GM12872 (cell line): ENCODE results near the gene BET1L.
A peak's percentile ranks its signal among the peaks of the same experiment; 100 is the strongest.

Experiments
- CTCF ChIP-seq: IDR thresholded peaks from 3 replicates; pipeline ENCODE4 v1.5.1; 2011; ENCODE audit warnings: low read depth, mild to moderate bottlenecking, low read length, moderate library complexity; ENCODE audit not compliant: insufficient read depth

The BET1L gene

GRCh38 chr11:250740-251299, 43.6 kb upstream of the BET1L start:
- TF ChIP-seq CTCF = peak; percentile 86

DNA sequence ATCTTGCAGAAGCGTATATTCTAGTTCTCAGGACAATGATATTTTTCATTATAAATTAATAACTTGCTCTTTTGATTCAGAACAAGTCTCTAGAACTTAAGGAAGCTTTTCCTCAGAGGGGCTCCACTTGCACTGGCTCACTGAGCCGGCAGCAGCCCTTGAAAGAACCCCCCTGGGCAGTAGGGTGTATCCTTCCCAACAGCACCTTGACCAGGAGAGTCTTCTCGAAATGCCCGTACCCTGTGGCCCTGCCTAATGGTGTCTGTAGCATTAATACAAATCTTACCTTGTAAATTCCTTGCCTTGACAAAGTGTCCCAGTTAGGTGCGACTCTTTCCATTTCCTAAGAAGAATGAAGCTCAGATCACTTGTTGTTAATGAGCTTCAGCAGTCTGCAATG, 43.1 kb upstream of the BET1L start:
- no peak for TF ChIP-seq CTCF

DNA sequence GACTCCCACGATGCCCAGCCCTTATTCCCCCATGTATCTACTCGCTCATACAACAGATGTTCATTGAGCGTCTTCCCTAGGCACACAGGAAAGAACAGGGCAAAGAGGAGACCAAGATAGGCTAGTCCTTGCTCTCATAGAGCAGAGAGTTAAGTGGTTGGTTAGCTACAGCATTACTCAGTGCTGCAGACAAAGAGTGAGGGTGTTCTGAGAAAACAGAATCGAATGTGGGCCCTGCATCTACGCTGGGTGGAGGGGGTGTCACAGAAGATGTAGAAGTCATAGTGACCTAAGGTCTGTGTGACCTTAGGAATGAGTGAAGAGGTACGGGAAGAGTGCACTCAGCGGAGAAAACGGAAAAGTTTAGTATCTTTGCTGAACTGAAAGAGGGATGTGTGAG, 41.9 kb upstream of the BET1L start:
- TF ChIP-seq CTCF = no peak

DNA sequence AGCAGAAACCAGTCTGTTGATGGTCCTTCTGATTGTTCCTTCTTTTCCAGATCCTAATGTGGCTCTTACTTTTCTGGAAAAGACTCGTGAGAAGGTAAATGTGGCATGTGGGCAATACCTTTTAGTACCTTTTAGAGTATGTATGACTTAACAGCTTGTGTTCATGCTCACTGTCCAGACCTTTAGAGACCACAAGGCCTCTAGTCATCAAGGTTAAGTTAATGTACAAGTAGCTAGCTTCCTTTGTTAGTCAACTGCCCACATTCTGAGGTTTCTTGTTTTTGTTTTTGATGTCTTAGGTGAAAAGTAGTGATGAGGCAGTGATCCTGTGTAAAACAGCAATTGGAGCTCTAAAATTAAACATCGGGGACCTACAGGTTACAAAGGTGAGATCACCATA, 37.2 kb upstream of the BET1L start:
- TF ChIP-seq CTCF = no peak

GRCh38 chr11:241634-242033, 34.4 kb upstream of the BET1L start:
- no peak for TF ChIP-seq CTCF

GRCh38 chr11:240315-240714, 33.1 kb upstream of the BET1L start:
- no peak for TF ChIP-seq CTCF

DNA sequence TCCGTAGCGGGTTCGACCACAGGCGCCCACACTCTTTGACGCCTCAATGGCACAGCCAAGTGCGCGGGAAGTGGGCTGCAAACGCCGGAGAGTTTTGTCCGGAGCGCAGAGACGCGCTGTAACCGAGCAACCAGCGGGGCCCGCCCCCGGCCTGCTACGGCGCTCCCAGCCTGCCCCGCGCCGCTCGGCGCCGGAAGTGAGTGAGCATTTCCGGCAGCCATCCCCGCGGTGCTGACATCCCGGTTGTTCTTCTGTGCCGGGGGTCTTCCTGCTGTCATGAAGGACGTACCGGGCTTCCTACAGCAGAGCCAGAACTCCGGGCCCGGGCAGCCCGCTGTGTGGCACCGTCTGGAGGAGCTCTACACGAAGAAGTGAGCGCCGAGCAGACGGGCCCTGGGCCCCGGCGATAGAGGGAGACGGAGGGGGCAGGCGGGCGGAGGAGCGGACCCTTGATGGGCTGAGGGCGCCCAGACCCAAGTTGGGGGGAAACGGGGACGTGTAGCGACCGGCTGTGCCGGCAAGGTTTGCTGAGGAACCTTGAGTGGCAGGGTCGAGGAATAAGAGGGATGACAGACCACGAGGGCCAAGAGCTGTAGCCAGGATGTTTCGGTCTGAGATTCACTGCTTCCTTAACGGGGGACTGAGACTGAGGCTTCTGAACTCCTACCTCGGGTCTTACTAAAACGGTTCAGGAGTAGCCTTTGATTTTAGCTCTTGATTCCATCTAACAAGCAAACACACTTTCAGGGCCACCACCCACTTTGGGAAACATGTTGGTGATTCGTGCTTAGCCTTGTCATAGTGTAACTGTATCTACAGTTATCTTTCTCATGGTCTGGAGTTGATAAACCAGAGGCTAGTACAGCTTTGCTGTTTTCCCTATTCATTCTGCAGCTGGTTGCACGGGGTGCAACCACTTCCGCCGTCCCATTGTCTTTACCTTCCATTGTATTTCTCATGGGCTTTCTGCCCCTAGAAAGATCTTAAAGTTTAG, 29.9 kb upstream of the BET1L start, which contains the start of gene PSMD13:
TSS of gene PSMD13 (plus strand) at position 203 of the 994 bp plus-strand sequence. CDS start at position 277, 74 bp downstream.
- no peak for TF ChIP-seq CTCF
